Peyer's patch (tissue), 4 donors: ENCODE results near the gene ART3.

ENCODE experiments used
- CTCF ChIP-seq, 6 experiments: fragments of 450-650 bp in 4 of 6; fragments of 200-600 bp in 2 of 6; sonication (generic) in 1 of 6; IDR thresholded peaks; one replicate each; pipeline ENCODE4 v1.5.1; 2017 to 2019; ENCODE audit warnings: antibody characterized with exemption in 6 of 6, mild to moderate bottlenecking in 3 of 6, moderate library complexity in 1 of 6
- POLR2A ChIP-seq, 2 donors: fragments of 450-650 bp; IDR thresholded peaks; one replicate each; pipeline ENCODE4 v1.5.1; 2017; ENCODE audit warnings: antibody characterized with exemption in 2 of 2, mild to moderate bottlenecking in 2 of 2, moderate library complexity in 2 of 2

- TF ChIP-seq CTCF (IDR thresholded peaks at IDR 0.05) (no peak), POLR2A (IDR thresholded peaks at IDR 0.05) (no peak)
Observed at GRCh38 chr4:76058302-76058701, 16.2 kb upstream of the ART3 start.
